NCI-H2196 treated with DMSO at 0.1 percent for 48 hours (cell line): ENCODE measurements around the gene PWWP2B.

Experiments
- DNase-seq: peaks from one replicate; lab custom pipeline; 2025; ENCODE audit not compliant: unreplicated experiment; lab: John Stamatoyannopoulos, UW

The PWWP2B gene

GRCh38 chr10:132466520-132467463 is 69.8 kb downstream of the PWWP2B start:
- DNase-seq = no peak
